Measurements from ENCODE around the gene SGTB.

Gene SGTB, protein sequence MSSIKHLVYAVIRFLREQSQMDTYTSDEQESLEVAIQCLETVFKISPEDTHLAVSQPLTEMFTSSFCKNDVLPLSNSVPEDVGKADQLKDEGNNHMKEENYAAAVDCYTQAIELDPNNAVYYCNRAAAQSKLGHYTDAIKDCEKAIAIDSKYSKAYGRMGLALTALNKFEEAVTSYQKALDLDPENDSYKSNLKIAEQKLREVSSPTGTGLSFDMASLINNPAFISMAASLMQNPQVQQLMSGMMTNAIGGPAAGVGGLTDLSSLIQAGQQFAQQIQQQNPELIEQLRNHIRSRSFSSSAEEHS

DNA sequence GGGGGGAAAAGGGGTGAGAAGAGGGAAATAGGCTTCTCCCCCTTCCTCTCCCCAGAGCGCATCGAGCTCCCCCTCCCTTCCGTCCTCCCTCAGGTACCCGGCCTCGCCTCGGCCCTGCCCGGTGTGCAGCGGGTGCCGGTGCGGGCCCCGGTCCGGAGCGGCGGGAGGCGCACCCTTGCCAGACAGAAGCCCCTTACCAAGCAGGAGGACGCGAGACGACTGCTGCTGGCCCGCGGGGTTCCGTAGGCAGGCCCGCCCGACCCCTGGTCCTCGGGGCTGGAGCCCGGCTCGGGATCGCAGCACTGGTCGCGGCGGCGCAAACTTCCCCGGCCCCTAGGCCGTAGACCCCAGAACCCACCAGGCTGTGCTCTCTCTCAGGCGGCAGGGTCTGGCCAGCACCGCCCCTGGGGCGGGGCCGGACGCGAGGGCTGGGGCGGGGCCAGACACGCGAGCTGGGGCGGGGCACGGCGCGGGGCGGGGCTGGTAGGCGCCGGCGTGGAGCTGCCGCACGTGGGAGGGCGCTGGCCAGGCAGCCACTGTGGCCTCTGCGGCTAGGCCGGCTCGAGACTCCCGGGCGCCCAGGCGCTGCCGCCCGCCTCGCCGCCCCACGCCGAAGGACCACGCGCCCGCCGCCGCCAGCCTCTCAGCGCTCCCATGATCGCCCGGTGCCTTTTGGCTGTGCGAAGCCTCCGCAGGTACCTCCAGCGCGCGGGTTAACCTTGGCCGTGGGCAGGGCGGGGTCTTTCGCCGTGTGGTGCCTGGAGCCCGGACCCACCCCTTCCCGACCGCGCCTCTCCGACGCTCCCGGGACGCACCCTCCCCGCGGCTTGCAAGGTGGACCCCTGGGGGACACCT lies at the start of gene SGTB, which contains the start of gene NLN:
SGTB (minus strand) TSS at position 390 of the 855 bp plus-strand sequence. CDS start 1,302 bp downstream, outside the sequence.
NLN (plus strand) TSS at position 486 of the 855 bp plus-strand sequence; CDS start at position 655, 169 bp downstream.
- DNase-seq: peak; percentile 50

- no peak for DNase-seq
Measured at GRCh38 chr5:65771266-65771665, 49.4 kb upstream of the SGTB start.

DNA sequence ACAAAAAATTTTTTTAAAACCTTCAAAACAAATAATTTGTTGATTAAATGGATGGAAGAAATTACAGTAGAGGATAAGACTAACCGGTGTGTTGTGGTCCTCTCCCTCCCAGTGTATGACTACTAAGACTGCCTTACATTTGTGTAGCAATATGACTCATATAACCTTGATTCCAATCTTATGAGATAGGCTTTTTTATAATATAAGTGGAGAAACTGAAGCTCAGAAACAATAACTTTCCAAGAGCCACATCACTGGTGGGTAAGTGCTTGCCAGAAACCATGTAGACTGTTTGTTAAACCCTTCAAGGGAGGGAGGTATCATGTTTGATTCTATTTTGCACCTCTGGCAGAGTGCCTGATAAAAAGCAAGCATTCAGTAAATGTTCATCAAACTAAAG lies 47.6 kb upstream of the SGTB start:
- no peak for DNase-seq

GRCh38 chr5:65768723-65769346 lies 46.9 kb upstream of the SGTB start:
- no peak for DNase-seq

GRCh38 chr5:65767565-65767964 lies 45.7 kb upstream of the SGTB start:
- DNase-seq: no peak

DNA sequence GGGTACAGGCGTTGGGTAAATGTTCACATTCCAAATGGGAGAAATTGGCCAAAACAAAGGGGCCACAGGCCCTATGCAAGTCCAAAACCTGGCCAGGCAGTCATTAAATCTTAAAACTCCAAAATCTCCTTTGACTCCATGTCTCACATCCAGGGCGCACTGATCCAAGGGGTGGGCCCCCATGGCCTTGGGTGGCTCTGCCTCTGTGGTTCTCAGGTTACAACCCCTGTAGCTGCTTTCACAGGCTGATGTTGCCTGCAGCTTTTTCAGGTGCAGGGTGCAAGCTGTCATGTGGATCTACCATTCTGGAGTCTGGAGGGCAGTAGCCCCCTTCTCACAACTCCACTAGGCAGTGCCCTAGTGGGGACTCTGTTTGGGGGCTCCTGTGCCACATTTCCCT lies 44.9 kb upstream of the SGTB start:
- DNase-seq: no peak

DNA sequence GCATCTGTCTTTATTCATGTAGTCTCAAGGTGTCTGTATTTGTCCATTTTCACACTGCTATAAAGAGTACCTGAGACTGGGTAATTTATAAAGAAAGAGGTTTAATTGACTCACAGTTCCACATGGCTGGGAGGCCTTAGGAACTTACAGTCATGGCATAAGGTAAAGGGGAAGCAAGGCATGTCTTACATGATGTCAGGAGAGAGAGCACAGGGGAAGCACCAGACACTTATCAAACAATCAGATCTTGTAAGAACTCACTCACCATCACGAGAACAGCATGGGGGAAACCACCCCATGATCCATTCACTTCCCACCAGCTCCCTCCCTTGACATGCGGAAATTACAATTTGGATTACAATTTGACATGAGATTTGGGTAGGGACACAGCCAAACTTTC lies 44.3 kb upstream of the SGTB start:
- no peak for DNase-seq

- DNase-seq: no peak
Measured at GRCh38 chr5:65765582-65765981, 43.7 kb upstream of the SGTB start.

DNA sequence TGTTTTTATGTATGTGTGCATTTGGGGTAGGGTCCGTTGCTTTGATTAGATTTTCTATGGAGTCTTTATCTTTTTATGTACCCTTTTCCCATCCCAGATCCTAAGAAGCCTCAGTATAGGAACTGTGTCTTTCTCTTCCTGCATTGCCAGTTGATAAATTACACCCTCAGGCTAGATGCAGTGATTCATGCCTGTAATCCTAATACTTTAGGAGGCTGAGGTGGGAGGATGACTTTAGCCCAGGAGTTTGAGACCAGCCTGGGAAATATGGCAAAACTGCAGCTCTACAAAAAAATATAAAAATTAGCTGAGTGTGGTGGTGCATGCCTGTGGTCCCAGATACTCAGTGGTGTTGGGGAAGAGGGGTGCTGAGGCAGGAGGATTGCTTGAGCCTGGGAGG lies 40.3 kb upstream of the SGTB start:
- no peak for DNase-seq

DNA sequence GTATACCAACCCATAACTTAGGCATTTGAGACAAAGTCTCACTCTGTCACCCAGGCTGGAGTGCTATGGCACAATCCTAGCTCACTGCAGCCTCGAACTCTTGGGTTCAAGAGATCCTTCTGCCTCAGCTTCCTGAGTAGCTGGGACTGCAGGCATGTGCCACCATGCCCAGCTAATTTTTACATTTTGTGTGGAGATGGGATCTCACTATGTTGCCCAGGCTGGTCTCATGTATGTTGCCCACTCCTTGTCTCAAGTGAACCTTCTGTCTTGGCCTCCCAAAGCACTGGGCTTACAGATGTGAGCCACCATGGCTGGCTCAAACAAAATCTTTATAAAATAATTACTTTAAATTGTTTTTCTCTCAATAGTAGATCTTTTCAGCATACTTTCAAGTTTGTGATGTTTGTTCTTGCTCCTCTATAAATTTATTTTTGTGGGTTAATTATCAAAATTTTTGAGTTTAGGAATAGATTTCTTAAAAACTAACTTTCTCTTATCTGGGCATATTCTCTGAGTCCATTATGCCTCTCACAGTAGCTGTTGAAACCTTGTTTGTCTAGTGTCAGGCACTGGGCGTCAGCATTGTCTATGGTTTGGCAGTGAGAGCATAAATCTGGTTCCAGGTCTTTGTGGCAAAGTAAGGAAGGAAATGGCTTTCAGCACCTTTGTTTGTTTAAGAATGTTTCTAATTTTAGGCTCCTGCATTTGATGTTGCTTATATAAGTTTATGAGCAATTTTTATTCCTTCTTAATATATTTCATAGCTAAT lies 38.8 kb upstream of the SGTB start:
- no peak for DNase-seq

GRCh38 chr5:65758546-65759144 lies 36.7 kb upstream of the SGTB start:
- DNase-seq: no peak

- DNase-seq: no peak
Measured at GRCh38 chr5:65753189-65753588, 31.3 kb upstream of the SGTB start.

GRCh38 chr5:65750938-65751337 lies 29.0 kb upstream of the SGTB start:
- DNase-seq: no peak

DNA sequence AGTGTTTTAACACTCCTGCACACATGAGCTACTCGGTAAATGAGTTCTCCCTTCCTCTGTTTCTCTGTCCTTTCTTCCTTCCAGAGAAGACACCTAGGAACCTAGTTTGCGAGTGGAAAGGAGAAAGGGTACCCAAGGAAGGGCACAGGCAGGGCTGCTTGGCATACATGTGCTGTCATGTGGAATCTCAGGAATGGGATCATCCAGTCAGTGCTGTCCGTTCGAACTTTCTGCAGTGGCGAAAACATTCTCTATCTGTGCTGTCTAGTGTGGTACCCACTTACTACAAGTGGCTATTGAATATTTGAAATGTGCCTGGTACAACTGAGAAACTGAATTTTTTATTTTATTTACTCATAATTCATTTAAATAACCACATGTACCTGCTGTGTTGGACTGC lies 28.0 kb upstream of the SGTB start:
- DNase-seq: no peak

- DNase-seq: no peak
Measured at GRCh38 chr5:65749221-65749844, 27.4 kb upstream of the SGTB start.

DNA sequence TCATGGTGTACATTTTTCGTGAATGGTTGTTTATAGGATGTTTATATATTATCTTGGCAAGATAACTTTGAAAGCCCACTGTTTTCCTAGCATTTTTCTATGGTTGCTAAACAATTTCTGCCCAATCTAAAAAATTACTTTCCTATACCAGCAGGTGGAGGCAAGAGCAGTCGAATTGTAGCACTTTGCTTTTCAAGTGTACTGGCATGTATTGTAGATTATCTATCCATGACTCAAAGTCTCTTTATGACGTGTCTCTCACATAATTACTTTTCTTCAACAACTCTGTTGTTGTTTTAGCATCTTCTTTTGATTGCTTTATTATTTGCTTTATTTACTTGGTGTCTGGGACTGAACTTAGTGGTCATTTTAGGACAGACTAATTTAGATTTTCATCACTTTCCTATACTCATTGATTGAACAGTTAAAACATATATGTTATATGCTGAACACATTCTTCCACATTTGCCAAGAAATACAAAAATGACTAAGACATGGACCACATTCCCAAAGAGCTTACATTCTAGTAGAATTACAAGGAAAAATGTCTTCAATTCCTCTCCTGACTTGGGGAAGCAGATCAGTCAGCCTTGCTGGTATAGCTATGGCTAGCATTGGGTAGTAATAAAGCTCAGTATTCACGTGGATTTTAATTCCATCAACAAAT lies 20.8 kb upstream of the SGTB start:
- no peak for DNase-seq

GRCh38 chr5:65739162-65739561 lies 17.3 kb upstream of the SGTB start:
- no peak for DNase-seq

DNA sequence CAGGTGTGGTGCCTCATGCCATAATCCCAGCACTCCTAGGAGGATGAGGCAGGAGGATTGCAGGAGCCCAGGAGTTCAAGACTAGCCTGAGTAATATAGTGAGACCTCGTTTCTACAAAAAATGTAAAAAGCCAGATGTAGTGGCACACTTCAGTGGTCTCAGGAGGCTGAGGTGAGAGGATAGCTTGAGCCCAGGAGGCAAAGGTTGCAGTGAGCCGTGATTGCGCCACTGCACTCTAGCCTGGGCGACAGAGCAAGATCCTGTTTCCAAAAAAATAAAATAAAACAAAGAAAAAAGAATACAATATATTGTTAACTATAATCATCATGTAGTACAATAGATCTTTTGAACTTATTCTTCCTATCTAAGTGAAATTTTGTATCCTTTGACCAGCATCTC lies 16.4 kb upstream of the SGTB start:
- DNase-seq: no peak

DNA sequence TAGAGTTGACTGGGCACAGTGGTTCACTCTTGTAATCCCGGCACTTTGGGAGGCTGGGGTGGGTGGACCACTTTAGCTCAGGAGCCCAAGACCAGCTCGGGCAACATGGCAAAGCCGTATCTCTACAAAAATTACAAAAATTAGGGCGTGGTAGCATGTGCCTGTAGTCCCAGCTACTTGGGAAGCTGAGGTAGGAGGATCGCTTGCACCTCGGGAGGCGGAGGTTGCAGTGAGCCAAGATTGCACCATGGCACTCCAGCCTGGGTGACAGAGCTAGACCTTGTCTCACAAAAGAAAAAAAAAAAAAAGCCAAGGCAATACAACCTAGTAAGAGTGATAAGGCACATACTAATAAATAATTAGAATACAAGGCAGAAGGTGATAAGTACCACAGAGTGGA lies 15.9 kb upstream of the SGTB start:
- DNase-seq: no peak

GRCh38 chr5:65736011-65736410 lies 14.1 kb upstream of the SGTB start:
- DNase-seq: no peak

GRCh38 chr5:65734921-65735320 lies 13.0 kb upstream of the SGTB start:
- no peak for DNase-seq
